ENCODE results near the gene VAMP5.

DNA sequence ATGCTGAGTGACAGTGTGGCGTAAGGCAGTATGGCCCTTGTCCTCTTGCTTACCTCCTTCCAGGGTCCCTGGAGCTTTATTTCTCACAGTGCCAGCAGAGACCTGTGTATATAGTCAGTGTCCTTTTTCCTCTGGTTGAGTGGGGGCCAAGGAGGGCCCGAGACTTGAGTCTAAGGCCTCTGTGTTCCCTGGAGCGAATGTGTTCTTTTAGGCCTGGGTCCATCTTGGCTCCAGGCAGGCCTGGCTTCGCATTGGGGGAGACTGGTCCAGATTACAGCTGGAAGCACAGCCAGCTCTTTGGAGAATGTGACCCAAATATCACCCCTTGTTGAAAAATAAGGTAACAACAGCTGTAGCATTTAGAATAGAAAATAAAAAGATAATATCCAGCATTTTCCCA lies 5.0 kb downstream of the VAMP5 start:
- TF ChIP-seq, protein P1, sequence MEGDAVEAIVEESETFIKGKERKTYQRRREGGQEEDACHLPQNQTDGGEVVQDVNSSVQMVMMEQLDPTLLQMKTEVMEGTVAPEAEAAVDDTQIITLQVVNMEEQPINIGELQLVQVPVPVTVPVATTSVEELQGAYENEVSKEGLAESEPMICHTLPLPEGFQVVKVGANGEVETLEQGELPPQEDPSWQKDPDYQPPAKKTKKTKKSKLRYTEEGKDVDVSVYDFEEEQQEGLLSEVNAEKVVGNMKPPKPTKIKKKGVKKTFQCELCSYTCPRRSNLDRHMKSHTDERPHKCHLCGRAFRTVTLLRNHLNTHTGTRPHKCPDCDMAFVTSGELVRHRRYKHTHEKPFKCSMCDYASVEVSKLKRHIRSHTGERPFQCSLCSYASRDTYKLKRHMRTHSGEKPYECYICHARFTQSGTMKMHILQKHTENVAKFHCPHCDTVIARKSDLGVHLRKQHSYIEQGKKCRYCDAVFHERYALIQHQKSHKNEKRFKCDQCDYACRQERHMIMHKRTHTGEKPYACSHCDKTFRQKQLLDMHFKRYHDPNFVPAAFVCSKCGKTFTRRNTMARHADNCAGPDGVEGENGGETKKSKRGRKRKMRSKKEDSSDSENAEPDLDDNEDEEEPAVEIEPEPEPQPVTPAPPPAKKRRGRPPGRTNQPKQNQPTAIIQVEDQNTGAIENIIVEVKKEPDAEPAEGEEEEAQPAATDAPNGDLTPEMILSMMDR (IDR thresholded peaks at IDR 0.05) = no peak
- TF ChIP-seq JUN (CRISPR knock-in tag; IDR thresholded peaks at IDR 0.05) = no peak
- TF ChIP-seq, protein P2, sequence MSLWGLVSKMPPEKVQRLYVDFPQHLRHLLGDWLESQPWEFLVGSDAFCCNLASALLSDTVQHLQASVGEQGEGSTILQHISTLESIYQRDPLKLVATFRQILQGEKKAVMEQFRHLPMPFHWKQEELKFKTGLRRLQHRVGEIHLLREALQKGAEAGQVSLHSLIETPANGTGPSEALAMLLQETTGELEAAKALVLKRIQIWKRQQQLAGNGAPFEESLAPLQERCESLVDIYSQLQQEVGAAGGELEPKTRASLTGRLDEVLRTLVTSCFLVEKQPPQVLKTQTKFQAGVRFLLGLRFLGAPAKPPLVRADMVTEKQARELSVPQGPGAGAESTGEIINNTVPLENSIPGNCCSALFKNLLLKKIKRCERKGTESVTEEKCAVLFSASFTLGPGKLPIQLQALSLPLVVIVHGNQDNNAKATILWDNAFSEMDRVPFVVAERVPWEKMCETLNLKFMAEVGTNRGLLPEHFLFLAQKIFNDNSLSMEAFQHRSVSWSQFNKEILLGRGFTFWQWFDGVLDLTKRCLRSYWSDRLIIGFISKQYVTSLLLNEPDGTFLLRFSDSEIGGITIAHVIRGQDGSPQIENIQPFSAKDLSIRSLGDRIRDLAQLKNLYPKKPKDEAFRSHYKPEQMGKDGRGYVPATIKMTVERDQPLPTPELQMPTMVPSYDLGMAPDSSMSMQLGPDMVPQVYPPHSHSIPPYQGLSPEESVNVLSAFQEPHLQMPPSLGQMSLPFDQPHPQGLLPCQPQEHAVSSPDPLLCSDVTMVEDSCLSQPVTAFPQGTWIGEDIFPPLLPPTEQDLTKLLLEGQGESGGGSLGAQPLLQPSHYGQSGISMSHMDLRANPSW (CRISPR knock-in tag; conservative IDR thresholded peaks at IDR 0.05; ENCODE audit: low read depth) = no peak
- no peak for TF ChIP-seq NR2C2 (CRISPR knock-in tag; IDR thresholded peaks at IDR 0.05)
- TF ChIP-seq, protein P3, sequence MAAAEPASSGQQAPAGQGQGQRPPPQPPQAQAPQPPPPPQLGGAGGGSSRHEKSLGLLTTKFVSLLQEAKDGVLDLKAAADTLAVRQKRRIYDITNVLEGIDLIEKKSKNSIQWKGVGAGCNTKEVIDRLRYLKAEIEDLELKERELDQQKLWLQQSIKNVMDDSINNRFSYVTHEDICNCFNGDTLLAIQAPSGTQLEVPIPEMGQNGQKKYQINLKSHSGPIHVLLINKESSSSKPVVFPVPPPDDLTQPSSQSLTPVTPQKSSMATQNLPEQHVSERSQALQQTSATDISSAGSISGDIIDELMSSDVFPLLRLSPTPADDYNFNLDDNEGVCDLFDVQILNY (CRISPR knock-in tag; IDR thresholded peaks at IDR 0.05) = no peak
- no peak for TF ChIP-seq ESRRA (CRISPR knock-in tag; IDR thresholded peaks at IDR 0.05; ENCODE audit: borderline replicate concordance)
- TF ChIP-seq PRRX2 (CRISPR knock-in tag; IDR thresholded peaks at IDR 0.05) = no peak
